Ammon's horn (tissue), 1 donor: ENCODE measurements around the gene HIPK2.

Experiments
- DNase-seq: peaks from one replicate; pipeline ENCODE4 v3.0.0-alpha.2; 2016; ENCODE audit warnings: low spot score

HIPK2 gene

GRCh38 chr7:139534966-139535651, 242.7 kb downstream of the HIPK2 start:
- DNase-seq = no peak

- DNase-seq = no peak
Measured at GRCh38 chr7:139534096-139534495, 243.7 kb downstream of the HIPK2 start.

GRCh38 chr7:139532636-139533155, 245.1 kb downstream of the HIPK2 start:
- no peak for DNase-seq

DNA sequence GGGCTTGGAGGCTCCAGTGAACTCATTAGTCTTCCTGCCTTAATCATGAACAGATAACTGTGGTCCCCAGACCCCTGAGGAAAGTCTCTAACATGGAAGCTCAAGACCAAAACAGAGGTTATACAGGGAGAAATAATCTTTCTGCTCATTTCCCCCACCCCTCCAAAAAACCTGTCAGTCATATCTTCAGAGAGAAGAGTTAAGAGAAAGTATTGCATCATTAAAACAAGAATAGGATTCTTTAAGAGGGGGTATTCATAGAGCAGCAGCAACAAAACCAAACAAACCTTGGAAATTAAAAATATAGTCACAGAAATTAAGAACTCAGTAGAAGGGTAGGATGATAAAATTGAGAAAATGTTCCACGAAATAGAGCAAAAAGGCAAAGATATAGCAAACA, 246.7 kb downstream of the HIPK2 start:
- no peak for DNase-seq

DNA sequence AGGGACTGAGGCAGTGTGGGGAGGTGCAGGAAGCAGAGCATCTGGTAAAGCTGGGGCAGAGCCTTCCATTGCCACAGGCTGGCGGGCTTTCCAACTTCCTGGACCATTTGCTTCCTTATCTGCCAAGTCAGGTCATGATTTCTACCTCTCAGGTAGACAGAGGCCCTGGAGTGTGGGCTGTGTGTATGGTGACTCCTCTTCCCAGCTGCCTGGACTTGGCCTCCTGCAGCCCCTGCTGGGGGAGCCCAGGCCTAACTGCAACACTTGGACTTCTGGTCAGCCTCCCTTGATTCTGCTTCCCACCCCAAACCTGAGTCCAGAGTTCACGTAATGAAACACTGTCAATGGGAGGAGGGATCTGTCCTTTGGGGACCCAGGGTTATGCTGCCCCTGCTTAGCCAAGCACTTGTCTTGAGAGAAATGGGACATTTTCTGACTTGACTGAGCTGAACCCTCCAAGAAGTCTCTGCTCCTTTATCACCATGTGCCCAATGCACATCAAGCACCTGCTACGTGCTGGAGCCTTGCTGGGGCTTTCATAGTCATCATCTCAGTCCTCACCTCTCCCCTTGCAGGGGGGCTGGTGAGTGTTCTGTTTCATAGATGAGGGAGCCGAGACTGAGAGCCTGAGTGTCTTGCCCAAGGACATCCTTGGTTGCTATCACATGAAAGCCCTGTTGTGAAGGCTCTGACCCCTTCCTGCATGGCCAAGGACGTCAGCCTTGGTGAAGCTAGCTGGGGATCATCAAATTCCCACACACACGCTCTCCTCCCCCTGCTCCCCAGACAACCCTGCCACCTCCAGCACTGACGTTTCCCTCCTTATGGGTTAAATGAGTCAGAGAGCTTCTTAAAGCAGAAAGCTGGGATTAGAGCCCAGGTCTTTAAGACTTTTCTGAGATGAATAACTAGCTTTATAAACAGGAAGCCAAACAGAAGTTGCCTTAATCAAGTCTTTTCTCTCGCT, 250.9 kb downstream of the HIPK2 start:
- no peak for DNase-seq

DNA sequence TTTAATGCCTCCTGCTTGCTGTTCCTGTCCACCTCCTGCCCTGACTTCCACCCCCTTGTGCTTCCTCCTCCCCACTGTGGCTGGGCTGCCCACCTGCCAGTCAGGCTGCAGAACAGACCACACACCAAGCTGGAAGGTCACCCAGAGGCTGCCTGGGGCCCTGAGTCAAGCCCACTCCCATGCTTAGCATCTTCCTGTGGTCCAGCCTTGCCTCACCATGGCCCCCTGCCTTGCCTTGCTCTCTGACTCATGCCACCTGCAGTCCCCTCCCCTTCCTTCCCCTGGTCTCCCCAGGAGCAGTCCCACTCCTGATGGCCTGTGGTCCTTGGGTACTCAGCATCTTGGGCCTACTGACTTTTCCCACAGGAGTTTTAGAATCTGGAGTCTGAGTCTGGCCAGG, 252.0 kb downstream of the HIPK2 start:
- DNase-seq = no peak

GRCh38 chr7:139525239-139525638, 252.6 kb downstream of the HIPK2 start:
- no peak for DNase-seq

DNA sequence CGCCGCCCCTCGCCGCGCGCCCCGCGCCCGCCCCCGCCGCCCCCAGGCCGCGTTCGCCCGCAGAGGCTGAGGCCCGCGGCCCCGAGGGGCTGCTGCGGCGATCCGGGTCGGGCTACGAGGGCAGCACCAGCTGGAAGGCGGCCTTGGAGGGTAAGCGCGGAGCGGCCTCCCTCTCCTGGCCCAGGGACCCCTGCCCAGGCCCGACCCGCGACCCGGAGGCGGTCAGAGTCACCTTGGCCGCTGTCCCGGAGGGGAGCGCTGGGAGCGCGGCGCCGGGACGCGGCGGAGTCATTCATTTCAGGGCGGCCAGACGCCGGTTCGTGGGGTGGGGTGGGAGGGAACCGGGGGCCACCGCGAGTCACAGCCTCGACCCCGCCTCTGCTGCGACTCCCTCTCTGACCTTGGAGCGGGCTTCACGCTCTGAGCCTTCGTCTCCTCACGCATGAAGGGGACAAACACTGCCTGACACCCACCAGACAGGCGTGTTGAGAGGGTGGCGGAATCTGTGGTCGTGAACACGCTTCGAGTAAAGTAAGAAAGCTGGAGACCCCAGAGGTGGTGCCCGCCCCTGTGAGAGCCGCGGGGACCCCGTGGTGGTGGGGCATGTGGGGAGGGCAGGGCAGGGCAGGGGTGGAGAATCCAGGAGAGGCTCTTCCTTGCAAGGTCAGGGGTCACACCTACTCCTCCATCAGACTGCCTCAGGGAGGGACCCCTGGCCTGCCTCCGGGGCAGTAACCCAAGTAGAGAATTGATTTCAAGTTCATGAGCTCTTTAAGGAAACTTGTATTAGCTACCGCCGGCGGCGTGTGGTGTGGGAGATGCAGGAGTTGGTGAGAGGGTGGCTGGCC, 253.6 kb downstream of the HIPK2 start:
- DNase-seq = no peak

DNA sequence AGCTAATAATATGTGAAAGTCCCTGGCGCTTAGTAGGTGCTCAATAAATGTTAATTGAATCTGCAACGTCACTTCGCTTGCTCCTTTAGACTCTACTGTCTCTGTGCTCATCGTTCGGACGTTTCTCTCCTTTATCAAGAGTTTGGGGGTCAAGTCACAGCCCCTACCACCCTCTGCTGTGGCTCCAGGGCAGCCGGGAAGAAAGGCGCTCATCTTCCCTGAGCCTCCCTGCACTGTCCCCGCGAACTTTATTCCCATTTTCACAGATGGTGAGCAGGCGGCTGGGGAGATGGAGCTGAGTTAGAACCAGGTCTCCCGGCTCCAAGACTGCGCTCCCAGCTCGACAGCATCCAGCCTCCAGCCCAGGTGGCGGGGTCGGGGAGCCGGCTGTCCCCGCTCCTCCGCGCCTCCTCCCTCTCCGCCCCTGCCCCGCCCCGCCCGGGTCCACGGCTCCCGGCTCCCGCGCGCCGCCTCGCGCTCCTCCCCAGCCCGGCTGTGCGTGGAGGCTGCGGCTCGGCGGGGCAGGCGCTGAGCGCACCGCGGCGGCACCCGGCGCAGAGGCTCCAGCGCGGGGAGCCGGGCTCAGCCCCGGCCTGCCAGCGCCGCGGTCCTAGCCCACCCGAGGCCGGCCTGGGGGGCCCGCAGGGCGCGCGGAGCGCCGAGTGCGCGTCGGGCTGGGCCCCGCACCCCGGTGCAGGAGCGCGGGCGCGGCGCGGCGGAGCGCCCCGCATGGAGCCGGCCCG, 254.4 kb downstream of the HIPK2 start, which contains the start of gene CLEC2L:
TSS of gene CLEC2L (plus strand) at position 487 of the 743 bp plus-strand sequence. CDS start at position 730, 243 bp downstream.
- DNase-seq = no peak

DNA sequence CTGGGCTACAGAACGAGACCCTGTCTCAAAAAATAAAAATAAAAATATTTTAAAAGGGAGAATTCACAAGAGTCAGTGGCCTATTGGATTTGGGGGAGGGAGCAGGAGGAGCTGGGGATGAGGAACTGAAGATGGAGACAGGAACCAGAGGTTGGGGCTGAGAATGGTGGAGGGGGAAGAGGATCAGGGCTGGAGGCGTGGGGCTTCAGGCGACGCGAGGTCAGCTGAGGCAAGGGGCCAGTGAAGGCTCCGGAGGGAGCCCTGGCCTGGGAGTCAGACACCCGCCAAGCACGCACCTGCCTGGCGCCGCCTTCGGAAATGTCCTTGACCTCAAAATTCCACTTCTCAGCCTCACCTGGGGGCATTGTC, 255.0 kb downstream of the HIPK2 start:
- no peak for DNase-seq

GRCh38 chr7:139521439-139521838, 256.4 kb downstream of the HIPK2 start:
- DNase-seq = no peak

DNA sequence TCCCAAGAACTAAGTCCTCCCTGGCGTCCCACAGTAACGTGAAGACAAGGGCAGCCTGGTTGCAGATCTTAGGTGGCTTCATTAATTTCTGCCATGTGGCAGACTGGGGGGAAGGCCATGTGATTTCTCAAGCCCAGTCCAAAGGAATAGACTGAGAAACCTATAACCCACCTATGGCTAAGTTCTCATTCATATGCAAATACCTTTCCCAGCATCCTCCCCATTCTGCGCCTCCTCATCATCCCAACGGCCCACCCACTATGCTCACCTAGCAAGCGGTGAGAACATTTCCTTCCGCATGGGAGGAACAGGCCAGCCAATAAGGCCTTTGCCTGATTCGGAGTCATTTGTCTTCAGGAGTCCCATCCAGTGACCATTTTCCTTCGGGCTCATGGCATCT, 262.5 kb downstream of the HIPK2 start:
- no peak for DNase-seq
